ENCODE data around the gene VILL.

GRCh38 chr3:37997342-37997741, 6.8 kb downstream of the VILL start:
- no peak for TF ChIP-seq GATA2 (IDR thresholded peaks at IDR 0.05; ENCODE audit: low read depth, low read length)
- no peak for TF ChIP-seq GATA3 (IDR thresholded peaks at IDR 0.05; ENCODE audit: low read depth, low read length)

All from SH-SY5Y (cell line).